NCI-H128 (cell line): ENCODE measurements around the gene CABLES1.
"Not testable (repeated sequence)": the region's sequence is repeated elsewhere in the genome, so short reads cannot be mapped to it uniquely, and the experiment has no call there.

ENCODE experiments used
- DNase-seq: peaks from one replicate; lab custom pipeline; 2025; ENCODE audit not compliant: unreplicated experiment; lab: John Stamatoyannopoulos, UW

CABLES1 gene

DNA sequence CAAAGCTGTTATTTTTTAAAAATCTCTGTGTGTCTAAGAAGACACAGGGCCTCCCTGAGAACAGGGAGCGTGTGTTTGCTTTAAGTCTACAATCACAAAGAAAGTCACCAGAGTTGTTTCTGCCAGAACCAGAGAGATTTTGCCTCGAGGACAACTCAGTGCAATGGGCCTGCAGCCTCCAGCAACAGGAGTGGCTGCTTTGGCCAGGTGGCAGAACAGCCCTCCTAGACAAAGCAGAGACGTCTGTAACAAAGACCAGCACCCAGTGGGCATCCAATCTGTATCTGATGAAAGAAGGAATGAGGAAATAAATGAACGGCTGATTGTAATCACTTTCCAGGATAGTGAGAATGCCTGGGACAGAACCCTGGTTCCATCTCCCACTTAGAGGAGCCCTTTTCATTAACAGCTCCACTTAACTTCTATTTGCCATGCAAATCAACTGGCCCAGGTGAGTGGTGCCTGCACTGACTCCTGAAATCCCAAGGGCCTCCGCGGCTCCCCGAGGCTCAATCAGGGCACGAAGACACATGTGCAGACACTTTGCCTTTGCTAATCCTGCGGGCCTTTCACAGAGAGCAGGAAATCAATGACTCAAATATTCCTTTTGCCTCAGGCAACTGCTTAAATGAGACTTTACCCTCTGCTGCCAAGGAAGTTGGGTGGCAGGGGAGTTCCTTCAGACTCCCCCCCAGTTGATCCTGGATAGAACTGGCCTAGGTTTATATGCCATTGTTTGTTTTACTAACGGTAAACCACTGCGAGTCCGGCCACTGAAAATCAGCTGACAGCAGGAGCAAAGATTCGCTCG lies 146.5 kb downstream of the CABLES1 start:
- no peak for DNase-seq

DNA sequence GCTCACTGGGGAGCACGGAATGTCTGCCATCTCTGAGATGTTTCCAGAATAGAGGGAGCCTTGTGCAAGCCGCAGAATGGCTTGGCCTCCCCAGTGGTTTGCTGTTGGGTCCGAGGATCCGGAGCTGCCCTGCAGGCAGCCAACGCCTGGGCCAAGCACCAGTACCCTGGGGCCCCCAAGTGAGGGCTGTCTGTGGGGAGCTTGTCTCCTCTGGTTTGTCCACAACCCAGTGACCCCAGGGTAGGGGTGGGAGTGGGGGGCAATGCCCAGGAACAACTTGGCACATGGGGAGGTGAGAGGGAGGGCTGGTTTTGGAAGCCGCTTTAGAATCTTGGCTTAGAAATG lies 147.1 kb downstream of the CABLES1 start:
- DNase-seq = no peak

DNA sequence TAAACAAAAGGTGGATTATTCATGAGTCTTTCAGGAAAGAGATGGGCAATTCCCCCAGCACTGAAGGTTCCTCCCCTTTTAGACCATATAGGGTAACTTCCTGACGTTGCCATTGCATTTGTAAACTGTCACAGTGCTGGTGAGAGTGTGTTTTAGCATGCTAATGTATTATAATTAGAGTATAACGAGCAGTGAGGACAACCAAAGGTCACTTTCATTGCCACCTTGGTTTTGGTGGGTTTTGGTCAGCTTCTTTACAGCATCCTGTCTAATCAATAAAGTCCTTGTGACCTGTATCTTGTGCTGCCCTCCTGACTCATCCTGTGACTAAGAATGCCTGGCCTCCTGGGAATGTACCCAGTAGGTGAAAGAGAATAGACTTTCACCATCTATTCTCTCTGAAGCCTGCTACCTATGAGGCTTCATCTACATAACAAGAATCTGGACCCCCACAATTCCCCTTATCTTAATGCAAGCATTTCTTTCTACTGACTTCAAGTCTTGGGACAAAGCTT lies 148.7 kb downstream of the CABLES1 start:
- no peak for DNase-seq

DNA sequence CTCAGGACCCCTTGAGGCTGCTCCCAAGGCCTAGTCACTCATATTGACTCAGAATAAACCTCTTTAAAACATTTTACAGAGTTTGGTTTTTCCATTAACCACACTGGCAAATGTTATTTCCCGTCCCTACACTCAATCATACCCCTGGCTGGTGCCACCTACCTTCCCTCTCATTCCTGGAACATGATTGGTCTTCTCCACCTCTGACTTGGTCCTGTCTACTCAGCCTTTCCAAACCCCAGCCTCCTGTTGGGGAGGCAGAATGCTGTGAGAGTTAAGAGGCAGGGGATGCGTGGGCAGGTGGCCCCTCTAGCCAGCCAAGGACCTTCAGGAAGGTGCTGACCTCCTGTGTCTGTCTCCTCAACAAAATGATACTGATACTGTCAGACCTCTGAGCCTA lies 149.3 kb downstream of the CABLES1 start:
- DNase-seq = no peak

DNA sequence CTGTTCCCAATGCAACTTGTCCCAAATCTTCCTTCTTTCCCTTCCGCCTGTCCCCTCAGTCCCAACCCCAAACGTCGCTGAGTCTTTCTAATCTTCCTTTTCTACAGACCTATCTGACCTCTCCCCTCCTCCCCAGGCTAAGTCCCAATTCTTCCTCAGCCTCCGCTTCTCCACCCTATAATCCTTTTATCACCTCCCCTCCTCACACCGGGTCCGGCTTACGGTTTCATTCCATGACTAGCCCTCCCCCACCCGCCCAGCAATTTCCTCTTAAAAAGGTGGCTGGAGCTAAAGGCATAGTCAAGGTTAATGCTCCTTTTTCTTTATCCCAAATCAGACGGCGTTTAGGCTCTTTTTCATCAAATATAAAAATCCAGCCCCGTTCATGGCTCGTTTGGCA lies 150.3 kb downstream of the CABLES1 start:
- not testable (repeated sequence) for DNase-seq

DNA sequence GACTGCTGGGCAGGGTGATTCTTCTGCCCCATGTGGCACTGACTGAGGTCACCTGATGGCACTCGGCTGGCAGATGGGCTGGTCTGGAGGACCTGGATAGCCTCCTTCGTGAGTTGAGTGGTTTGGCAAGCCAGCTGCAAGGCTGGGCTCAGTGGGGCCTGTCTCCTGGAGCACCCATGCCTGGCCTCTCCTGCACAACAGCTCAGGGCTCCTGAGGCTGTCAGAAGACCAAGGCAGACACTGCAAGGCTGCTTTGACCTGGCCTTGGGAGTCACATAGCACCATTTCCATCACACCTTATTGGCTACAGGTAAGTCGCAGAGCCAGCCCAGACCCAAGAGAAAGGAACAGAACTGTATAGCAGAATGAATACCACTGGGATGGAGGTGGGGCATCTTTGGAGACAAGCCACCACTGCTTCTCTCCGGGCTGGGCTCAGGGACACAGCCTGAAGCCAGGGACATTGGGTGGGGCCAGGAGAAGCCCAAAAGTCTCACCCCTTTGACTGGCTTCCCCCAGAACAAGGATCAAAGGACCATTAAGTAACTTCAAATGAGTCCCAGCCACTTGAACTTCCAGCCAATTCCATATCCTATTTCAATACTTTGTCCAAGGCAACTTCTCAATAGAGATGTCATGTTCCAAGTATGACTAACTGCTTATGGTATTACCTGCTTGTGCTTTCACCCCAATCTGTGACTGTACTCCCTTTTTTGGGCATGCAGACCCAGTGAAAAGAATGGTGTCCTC lies 156.3 kb downstream of the CABLES1 start:
- no peak for DNase-seq

DNA sequence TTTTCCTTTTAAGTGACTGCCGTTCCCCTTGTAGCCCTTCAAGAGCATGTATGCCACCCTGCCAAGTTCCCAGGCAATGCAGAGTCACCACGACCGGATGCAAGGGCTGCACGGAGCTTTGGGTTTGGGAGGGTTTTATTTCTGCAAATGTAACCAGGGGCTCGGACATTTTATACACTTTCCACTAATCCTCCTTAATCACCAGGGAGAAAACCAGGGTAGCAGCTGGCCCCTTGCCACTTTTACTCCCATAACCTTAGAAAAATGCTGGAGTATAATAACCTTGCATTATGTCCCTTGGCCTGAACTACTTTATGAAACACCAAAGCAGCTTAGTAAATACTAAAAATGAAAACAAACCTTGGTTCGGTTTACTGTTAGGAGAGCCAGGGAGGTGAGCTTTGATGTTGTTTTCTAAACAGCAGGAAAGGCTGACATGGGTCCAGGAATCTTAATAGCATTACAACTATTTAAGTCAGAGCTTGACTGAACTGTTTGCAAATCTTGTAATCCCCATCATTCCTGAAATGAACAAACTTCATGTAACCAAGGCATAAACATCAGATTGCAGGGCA lies 165.0 kb downstream of the CABLES1 start:
- no peak for DNase-seq

DNA sequence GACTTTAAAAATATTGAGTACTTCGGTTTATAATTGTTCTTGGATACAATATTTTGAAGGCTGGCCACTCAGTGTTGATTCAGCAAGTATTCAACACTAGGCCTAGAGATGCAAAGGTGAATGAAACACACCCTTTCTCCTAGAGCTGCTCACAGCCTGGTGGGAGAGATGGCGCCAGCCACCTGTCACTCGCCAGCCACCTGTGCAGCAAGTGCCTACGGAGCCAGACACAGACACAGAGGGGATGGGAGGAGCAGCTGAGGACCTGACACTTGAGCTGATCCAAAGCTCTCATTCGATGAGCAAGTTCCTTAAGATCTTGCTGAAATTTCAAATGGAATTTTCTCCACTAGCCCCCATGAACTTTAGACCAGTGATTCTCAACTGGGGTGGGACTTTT lies 166.7 kb downstream of the CABLES1 start:
- DNase-seq = peak; percentile 52

DNA sequence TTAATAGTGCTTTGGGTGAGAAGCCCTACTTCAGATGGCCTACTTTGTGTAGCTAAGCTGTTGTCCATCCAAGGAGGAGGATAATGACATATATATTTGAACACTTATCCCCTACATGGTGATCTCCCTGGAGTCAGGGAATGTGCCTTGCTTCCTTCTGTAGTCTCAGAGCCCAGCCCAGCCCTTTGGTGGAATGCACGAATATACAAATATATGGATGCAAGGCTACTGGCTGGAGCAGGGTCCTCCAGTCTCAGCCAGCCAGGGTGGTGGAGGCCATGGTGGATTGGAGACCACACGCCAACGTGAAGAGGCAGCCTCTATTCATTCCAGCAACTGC lies 167.2 kb downstream of the CABLES1 start:
- DNase-seq = no peak

DNA sequence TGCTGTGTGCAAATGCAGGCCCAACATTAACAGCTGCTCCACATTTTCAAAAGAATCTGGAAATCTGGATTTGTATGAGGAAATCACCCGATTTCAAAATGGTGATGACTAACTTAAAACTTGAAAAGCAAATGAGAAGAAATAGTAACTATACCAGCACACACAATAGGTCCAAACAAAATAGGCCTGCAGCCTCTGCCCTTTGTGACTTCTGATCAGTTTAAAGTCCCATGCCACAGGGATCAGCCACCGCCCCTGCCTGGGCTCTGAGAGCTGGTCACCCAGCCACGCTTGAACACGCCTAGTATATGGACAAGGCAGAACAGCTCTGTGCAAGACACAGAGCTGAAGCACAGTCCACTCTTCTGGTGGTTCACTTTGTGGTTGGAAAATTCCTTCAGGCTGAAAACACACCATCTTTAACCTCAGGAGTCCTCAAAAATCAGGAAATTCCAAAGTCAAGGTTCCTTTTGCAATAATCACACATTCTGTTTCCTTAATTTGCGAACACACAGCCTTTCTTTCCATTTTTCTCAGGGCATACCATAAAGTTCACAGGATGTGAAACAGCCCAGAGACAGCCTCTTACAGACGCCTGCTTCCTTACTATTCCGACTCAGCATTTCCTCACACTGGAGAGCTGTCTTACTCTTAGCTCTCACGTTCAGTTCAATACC lies 167.7 kb downstream of the CABLES1 start:
- DNase-seq = no peak

DNA sequence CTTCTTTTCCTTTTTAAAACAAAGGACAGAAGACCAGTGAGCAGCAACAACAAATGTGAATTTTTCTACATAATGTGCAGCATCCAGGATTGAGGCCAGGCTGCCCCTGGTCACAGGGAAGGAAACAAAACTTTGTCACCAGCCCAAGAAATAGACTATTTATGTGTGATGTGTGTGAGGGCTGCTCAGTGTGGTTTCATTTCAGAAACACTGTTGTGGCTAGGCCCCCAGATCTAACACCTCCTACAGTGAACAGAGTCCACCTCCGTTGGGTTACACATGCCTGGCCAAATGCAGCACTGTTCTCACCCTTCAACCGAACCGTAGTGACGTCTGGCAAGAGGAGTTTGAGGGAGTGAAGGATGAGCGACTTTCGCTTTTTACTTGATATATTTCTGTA lies 171.5 kb downstream of the CABLES1 start:
- DNase-seq = no peak

DNA sequence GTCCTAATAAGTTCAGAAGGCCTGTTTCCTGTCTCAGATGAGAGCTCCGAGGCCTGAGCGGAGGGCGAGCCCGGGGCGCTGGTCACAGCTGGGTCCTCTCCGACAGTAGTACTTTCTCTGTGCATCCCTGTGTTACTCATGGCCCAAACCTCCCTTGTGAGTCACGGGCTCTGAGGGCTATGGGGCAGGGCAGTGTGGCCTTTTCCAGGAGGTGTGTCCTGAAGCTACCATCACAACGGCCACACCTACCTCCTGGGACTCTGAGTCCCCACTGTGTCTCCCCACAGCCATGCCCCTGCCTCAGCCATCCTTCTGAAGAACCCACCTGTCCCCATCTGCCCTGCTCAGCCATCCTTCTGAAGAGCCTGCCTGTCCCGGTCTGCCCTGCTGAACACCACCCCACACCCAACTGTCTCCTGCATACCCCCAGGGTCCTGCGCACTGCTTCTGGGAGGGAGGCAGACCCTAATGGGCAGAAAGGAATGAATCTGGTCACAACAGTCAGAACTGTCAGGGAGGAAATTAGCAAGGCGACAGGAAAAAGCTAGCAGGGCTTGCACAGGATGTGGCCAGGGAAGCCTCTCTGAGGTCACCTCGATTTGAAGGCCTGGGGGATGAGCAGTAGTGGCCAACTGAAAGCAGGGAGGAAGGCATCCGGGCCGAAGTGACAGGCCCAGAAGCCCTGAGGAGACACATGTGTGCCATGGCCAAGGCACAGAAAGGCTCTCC lies 172.4 kb downstream of the CABLES1 start:
- DNase-seq = no peak
